ENCODE data around the gene PRKG1.
"Not testable (repeated sequence)": the region's sequence is repeated elsewhere in the genome, so short reads cannot be mapped to it uniquely, and the experiment has no call there.

The PRKG1 gene

GRCh38 chr10:52110576-52110975 is 1036.3 kb downstream of the PRKG1 start:
- no peak for DNase-seq

GRCh38 chr10:52111101-52111891 is 1037.0 kb downstream of the PRKG1 start:
- DNase-seq, result no peak

DNA sequence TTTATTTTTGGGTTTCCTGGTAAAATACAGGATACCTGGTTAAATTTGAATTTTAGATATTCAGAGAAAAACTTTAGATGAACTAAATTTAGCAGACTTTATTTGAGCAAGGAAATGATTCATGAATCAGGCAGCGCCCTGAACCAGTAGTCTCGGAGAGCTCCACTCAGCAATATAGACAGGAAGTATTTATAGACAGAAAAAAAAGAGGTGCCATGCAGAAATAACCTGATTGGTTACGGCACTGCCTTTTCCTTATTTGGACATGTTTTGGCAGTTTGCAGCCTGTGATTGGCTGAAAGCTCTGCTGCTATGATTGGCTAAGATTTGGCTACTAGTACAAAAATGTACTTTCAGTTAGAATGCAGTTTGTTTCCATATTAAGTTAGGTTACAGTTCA is 1041.5 kb downstream of the PRKG1 start:
- DNase-seq, result no peak

GRCh38 chr10:52119507-52119906 is 1045.2 kb downstream of the PRKG1 start:
- DNase-seq, result no peak

- no peak for DNase-seq
Observed at GRCh38 chr10:52121688-52122087, 1047.4 kb downstream of the PRKG1 start.

DNA sequence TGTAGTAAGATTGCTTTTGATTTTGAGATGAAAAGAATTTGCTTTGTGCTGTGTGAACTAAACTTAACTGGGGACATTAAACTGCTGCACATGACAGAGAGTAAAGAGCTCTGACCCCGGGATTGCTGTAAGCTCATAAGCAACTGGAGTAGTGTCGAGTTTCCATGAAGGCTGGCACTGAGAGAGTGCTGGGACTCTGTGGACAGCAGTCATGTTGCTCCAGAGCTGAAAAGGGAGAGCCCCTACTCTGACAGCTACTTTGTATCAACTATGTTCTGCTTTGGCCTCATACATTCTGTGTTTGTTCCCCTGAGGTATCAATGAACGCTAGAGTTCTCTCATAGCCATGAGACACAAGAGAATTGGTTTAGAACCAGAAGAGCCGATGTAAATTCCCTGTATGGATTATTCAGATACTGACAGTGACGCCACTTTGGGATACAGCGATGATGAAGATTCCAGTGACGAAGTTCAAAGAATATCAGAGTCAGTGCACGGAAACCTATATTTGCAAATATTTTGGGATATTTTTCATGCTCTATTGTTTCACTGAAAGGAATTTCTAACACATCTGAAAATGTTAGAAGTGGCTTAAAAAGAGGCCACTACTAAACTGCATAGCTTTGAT is 1053.9 kb downstream of the PRKG1 start:
- no peak for DNase-seq

DNA sequence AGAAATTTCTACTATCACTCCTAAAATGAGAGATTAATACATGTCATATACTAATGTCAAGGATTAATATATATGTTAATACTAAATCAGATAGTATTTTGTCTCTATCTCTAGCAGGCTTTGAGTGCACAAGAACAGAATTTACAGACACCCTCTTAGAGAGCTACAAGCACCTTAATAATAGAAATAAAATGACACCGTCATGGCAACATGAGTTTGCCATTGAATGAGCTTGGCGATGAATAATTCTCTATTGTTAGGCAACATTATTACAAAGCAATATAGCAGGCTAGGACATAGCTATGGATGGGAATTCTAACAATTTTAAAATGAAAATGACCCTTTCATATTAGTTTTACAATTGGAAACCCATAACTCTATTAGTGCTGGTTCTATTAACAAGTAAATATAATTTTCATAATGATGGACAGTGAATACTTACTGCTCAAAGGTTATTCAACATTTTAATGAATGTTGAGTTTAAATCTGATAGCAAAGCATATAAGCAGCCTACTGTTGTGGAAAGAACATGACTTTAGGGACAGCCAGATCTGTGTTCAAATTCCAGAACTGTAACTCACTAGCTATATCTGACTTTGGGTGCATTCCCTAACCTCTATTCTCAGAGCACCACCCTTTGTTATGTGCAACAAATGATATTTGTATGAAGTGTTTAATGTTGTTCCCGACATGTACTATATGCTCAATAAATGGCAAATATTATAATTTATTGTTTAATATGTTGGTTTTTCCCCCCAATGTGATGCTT is 1055.3 kb downstream of the PRKG1 start:
- DNase-seq, result no peak

- no peak for DNase-seq
Observed at GRCh38 chr10:52135101-52135500, 1060.8 kb downstream of the PRKG1 start.

- no peak for DNase-seq
Observed at GRCh38 chr10:52136921-52137320, 1062.6 kb downstream of the PRKG1 start.

DNA sequence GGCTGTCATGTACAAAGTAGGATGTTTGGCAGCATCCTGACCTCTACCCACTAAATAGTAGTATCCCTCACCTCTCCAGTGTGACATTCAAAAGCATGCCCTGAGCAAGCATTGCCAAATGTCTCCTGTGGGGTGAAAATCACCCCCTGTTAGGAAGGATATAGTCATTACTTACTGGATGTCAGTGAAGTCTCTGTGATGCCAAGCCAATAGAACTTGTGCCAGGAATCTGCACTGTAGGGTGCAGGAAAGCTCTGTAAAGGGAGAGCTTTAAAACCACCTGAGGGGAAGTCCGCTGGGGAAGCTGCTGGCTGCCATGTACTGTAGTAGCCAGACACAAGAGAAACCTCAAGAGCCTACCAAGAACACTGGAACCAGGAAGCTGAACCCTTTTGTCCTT is 1069.1 kb downstream of the PRKG1 start:
- no peak for DNase-seq

DNA sequence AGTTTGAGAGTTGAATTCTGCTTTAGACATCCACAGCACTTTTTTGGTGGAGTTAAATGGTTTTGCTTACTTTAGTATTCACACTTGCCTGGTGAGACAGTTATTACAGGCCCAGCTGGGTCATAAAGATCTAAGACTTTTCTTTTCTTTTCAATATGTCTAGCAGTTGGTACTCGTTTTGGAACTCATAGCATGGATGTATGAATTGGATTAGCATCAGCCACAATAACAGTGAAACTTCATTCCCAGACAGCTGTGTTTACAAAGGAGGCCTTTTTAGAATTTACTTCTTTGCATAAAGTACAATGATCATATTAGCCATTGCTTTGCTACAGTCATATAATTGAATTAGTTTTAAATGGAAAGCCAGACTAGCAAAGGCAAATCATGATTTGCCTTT is 1071.3 kb downstream of the PRKG1 start:
- DNase-seq, result no peak

DNA sequence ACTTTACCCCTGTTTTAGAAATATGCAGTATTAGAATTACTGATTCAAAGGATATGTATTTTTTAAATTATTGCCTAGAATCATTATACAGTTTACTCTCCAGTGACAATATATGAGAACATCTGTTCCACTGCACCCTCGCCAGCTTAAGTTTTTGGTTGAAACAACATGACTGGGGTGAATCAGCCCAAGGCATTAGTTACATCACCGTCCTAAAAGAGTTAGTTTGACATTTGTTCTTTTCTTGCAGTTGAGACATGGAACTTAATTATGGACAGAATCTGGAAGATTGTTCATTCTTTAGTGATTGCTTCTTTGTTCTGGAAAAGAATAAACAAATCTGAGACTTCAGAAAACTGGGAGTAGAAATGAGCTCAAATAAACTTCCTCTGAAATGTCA is 1072.5 kb downstream of the PRKG1 start:
- DNase-seq, result no peak

GRCh38 chr10:52170776-52171175 is 1096.5 kb downstream of the PRKG1 start:
- DNase-seq, result no peak

DNA sequence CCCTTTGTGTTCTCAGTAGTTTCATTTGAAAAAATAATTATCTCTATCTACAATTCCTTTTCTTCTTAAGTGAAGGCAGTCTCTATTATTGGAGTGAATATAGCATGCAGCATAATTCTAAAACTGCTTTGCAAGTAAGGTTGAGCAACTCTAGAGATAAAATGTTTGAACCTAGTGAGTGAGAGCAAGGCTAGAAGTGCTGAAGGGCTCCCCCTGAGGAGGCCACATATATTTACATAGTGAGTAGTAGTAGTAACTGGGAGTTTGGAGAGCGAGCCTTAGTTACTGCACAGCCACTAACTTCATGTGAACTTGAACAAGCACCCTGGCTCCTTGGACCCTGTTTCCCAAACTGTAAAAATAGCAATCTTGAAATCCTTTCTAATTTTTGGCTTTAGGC is 1098.3 kb downstream of the PRKG1 start:
- DNase-seq, result no peak

DNA sequence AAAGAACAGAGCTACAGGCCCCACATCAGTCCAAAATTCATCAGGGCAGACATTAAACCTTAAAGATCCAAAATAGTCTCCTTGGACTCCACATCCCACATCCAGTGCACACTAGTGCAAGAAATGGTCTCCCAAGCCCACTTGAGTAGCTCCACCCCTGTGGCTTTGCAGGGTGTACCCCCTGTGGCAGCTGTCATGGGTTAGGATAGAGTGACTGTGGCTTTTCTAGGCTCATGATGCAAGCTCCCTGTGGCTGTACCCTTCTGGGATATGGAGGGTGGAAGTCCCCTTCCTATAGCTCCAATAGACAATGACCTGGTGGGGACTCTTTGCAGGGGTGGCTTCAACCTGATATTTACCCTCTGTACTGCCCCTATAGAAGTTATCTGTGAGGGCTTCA is 1111.0 kb downstream of the PRKG1 start:
- DNase-seq, result no peak

DNA sequence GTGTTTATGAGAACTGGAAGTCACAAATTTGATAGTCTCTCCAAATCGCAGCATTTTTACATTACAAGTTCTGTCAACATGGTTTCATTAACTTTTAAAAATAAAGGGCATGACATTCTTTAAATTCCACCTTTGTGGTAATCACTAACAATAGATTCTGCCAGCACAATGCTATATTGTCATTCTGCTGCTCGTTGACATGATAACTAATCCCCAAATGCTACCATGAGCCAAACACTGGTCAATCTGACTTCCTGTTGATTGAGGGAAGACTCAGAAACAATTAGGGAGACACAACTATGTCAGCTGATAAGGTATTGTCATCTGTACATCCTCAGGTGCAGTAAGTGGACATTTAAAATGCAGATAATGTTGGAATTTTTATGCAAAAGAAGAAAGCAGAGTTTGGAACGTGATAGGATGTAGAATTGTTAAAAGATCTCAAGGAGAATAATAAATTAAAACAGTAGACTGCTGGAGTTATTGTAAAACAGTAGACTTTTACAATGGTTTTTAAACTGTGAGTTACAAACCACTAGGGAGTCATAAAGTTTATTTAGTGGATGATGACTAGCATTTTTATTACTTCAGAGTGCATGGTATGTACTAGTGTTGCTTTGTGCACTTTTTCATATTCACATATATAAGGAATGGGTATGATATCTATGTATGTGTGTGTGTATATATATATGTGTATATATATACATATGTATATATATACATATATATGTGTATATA is 1113.4 kb downstream of the PRKG1 start:
- DNase-seq, result no peak

- no peak for DNase-seq
Observed at GRCh38 chr10:52191049-52191448, 1116.8 kb downstream of the PRKG1 start.

GRCh38 chr10:52194191-52194590 is 1119.9 kb downstream of the PRKG1 start:
- no peak for DNase-seq

DNA sequence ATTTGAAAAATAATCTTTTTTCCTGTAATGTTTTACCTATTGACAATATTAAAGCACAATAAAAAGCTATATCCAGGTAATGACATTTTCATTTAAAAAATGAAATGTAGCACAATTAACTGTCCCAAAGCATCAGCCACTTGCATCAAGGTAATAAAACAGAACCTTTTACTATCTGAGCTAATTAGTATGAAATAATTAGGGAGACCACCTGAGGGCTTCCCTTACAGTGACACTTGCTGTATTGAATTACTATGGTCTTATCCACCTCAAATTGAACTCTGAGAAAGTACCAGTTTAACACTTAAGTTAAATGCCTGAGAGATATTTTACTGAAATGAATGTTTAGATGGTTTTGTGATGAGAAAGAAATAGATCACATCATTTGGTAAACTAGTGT is 1120.4 kb downstream of the PRKG1 start:
- DNase-seq, result no peak

- DNase-seq, result no peak
Observed at GRCh38 chr10:52197098-52197497, 1122.8 kb downstream of the PRKG1 start.

DNA sequence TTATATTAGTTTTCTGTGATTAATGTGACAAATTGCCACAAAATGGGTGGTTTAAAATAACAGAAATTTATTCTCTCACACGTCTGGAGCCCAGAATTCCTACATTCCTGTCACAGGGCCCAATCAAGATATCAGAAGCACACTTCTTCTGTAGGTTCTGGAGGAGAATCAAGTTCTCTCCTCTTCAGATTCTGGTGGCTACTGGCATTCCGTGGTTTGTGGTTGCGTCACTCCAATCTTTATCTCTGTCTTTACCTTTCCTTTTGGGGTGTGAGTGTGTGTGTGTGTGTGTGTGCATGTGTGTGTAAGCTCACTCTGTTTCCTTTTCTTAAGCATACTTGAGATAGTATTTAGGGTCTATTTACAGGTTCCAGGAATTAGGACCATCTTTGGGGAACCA is 1124.3 kb downstream of the PRKG1 start:
- no peak for DNase-seq

DNA sequence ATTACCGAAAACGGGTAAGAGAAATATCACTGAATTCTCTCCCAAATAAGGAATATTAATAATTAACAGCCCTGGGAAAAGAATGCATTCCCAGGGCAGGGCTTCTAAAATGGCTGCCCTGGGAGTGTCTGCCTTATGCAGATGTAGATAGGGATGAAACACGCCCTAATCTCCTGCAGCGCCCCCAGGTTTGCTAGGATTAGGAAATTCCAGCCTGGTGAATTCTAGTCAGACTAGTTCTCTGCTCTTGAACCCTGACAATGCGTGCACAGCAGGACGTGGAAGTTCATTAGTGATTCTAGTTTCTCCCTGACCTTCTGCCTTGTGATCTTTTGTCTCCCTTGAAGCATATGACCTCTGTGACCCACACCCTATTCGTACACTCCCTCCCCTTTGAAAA is 1130.6 kb downstream of the PRKG1 start:
- DNase-seq, result not testable (repeated sequence)

GRCh38 chr10:52208365-52208764 is 1134.1 kb downstream of the PRKG1 start:
- no peak for DNase-seq
